Glutamatergic neuron (in vitro differentiated cells): ENCODE data around the gene CCKAR. TPM values are rescaled to one million over a fixed set of nuclear protein-coding genes. Genes with fewer than 3 reads are reported as not detected.

Source experiments
- DNase-seq: peaks from one replicate; pipeline ENCODE4 v3.0.0; 2022
- H3K27ac Mint-ChIP-seq: one replicate; pipeline ENCODE4 v1.8.0; 2020; ENCODE audit warnings: mild to moderate bottlenecking, mixed read lengths, inconsistent platforms; ENCODE audit not compliant: unreplicated experiment
- H3K27me3 Mint-ChIP-seq: one replicate; pipeline ENCODE4 v1.8.0; 2020; ENCODE audit warnings: mild to moderate bottlenecking, moderate library complexity, mixed read lengths, inconsistent platforms; ENCODE audit not compliant: unreplicated experiment
- H3K36me3 Mint-ChIP-seq: one replicate; pipeline ENCODE4 v1.8.0; 2020; ENCODE audit warnings: mild to moderate bottlenecking, mixed read lengths, inconsistent platforms; ENCODE audit not compliant: unreplicated experiment
- H3K4me1 Mint-ChIP-seq: one replicate; pipeline ENCODE4 v1.8.0; 2020; ENCODE audit warnings: mild to moderate bottlenecking, low read depth, mixed read lengths, inconsistent platforms; ENCODE audit not compliant: unreplicated experiment
- H3K4me3 Mint-ChIP-seq: one replicate; pipeline ENCODE4 v1.8.0; 2020; ENCODE audit warnings: mild to moderate bottlenecking, mixed read lengths, inconsistent platforms; ENCODE audit not compliant: unreplicated experiment
- H3K9me3 Mint-ChIP-seq: one replicate; pipeline ENCODE4 v1.8.0; 2020; ENCODE audit warnings: mild to moderate bottlenecking, moderate library complexity, mixed read lengths, inconsistent platforms; ENCODE audit not compliant: unreplicated experiment
- total RNA-seq: library from RNA; stranded (reverse); fragmentation: NEBNext Ultra II Directional; extraction: Animal tissue kit (Norgen Biotek cat#: 25700); gene quantifications from one replicate; pipeline ENCODE4 v1.2.1, GENCODE V29; 2021; ENCODE audit not compliant: unreplicated experiment
- TF ChIP-seq, protein P1 (sequence below): fragments of 200-600 bp; sonication (generic); IDR thresholded peaks from one replicate; pipeline ENCODE4 v1.5.0; 2021; ENCODE audit not compliant: partially characterized antibody, unreplicated experiment

Gene CCKAR
- total RNA-seq, 1 donor from 2014 or later: not detected

DNA sequence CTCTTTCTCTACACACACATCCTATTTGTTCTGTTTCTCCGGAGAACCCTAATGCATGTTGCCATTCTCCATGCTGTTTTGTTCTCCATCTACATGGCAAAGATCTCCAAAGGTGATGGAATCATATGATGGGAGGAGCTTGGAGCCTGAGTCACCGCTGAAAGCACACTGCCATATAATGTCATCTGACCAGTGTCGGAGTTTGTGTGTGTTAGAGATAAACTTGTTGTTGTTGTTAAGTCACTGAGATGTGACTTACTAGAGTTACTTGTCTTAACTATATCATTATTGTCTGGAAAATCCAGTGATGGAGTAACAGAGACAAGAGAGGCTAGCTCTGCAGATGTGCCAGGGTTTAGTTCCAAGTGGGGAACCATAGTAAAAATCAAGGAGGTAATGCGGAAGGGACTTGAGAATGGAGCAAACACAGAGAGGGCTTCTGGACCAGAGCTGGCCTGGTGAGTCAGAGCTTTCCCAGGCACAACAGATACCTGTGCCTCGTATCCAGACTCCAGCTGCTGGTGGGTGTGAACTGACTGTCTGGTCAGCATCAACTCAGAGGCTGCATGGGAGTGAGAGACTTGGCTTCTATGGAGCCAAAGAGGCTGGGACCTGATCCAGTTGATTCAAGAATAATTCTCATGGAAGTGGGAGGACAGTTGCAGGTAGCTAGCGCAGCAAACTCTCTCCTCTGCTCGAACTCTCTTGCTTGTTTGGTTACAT lies 30.6 kb upstream of the CCKAR start:
- Mint-ChIP-seq H3K9me3 (no peaks in the 10 kb centered on the region), H3K4me1 (no peaks in the 10 kb centered on the region), H3K27ac (no peak overlapping the region), H3K27me3 (no peaks in the 10 kb centered on the region), H3K4me3 (no peak overlapping the region), H3K36me3 (no peaks in the 10 kb centered on the region)
- TF ChIP-seq, protein P1, sequence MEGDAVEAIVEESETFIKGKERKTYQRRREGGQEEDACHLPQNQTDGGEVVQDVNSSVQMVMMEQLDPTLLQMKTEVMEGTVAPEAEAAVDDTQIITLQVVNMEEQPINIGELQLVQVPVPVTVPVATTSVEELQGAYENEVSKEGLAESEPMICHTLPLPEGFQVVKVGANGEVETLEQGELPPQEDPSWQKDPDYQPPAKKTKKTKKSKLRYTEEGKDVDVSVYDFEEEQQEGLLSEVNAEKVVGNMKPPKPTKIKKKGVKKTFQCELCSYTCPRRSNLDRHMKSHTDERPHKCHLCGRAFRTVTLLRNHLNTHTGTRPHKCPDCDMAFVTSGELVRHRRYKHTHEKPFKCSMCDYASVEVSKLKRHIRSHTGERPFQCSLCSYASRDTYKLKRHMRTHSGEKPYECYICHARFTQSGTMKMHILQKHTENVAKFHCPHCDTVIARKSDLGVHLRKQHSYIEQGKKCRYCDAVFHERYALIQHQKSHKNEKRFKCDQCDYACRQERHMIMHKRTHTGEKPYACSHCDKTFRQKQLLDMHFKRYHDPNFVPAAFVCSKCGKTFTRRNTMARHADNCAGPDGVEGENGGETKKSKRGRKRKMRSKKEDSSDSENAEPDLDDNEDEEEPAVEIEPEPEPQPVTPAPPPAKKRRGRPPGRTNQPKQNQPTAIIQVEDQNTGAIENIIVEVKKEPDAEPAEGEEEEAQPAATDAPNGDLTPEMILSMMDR: no peak
- no peak for DNase-seq

DNA sequence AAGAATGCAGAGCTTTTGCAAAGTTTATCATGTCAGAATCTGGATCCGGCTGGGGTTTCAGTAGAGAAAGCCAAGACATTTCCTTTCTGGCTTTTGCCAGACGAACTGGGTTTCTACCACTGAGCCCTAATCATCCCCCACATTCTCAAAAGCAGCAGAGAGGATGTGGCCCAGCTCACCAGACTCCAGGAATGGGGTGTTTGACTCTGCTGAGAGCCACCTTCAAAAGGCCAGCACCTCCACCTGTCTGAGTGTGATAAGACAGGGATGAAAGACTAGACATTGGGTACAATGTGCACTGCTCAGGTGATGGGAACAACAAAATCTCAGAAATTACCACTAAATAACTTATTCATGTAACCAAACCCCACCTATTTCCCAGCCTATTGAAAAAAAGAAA lies 25.7 kb upstream of the CCKAR start:
- Mint-ChIP-seq H3K4me1 (no peaks in the 10 kb centered on the region), H3K27me3 (peaks cover 1% of the 10 kb centered on the region), H3K36me3 (no peaks in the 10 kb centered on the region), H3K9me3 (no peaks in the 10 kb centered on the region), H3K27ac (no peak overlapping the region), H3K4me3 (no peak overlapping the region)
- TF ChIP-seq, protein P1: no peak
- no peak for DNase-seq

DNA sequence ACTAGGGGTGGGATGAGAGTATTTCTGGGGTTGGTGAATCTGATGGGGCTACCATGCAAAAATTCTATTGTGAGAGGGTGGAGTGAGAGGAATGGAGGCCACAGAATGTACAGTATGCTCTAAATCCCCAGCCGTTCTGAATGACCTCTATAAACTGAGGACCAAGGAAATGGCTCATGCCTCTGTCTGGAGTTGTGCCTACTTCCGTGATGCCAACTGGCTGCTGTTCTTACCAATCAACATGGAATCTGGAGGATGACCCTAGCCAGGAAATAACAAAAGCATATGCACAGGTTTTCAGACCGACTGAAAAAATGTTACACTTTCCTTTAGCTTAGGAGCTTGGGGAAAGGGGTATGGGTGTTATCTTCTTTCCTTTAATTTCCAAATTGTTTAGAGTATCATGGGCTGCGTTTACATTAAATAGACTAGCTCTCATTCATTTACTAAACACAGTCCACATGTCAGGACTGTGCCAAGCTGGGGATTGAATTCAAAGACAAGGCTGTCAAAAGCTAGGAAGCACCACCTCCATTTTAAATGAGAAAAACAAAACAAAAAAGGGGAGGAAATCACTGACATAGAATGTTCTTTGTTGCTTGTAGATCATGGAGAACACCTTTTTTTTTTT lies 20.2 kb upstream of the CCKAR start:
- Mint-ChIP-seq H3K4me1 (no peaks in the 10 kb centered on the region), H3K36me3 (no peaks in the 10 kb centered on the region), H3K27me3 (peaks cover 4% of the 10 kb centered on the region), H3K4me3 (no peak overlapping the region), H3K9me3 (peaks cover 1% of the 10 kb centered on the region), H3K27ac (no peak overlapping the region)
- DNase-seq: no peak
- TF ChIP-seq, protein P1: no peak

DNA sequence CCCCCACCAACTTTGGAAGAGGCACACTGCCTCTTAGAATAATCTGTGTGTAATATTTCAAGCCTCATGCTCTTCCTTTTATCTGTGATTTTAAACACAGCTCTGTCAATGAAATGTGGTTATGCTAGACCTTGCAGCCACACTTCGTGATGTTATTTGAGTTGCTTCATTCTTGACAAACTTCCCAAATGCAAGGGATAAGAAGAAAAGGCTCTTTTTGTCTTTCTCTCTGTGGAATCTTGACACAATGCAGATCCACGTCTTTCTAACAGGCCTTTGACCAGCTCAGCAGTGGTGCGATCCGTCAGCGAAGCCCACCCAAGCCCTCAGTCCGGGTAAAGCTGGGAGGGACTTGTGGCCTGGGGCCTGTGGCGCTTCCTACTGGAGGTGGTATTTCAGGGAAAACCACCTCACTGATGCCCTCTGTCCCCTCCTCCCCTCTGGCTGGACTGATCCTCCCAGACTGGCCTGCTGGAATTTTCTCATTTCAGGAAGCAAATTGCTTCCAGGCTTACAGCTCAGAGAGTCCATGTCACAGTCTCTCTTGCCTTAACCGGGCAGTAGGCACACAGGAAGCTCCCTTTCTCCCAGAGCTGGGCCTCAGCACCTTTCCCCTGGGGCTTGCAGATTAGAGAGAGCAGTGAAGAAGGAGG lies 19.5 kb upstream of the CCKAR start:
- Mint-ChIP-seq H3K4me3 (no peak overlapping the region), H3K36me3 (no peaks in the 10 kb centered on the region), H3K27ac (no peak overlapping the region), H3K4me1 (no peaks in the 10 kb centered on the region), H3K27me3 (peaks cover 4% of the 10 kb centered on the region), H3K9me3 (peaks cover 1% of the 10 kb centered on the region)
- TF ChIP-seq, protein P1: no peak
- no peak for DNase-seq

DNA sequence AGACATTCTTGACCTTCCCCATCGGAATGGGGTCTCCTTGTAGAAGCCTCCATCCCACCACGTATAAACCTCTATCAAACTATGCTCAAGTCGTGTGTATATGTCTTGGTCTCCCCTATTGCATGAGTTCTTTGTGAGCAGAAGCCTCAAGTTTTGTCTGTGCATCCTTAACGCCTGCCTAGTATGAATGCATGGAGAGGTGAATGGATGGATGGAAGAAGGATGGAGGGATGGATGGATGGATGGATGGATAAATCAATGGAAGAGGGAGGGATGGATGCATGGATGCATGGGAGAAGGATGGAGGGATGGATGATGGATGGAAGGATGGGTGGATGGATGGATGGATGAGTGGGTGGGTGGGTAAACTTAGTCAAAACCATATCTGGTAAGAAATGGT lies 17.0 kb upstream of the CCKAR start:
- TF ChIP-seq, protein P1: no peak
- DNase-seq: no peak
- peaks cover 3% of the 10 kb centered on the region for H3K27me3 Mint-ChIP-seq
- no peaks in the 10 kb centered on the region for H3K4me1 Mint-ChIP-seq
- no peak overlapping the region for H3K4me3 Mint-ChIP-seq
- no peak overlapping the region for H3K27ac Mint-ChIP-seq
- peaks cover 1% of the 10 kb centered on the region for H3K9me3 Mint-ChIP-seq
- peaks cover 6% of the 10 kb centered on the region for H3K36me3 Mint-ChIP-seq
